ENCODE results near the gene YPEL2. TPM values are rescaled to one million over a fixed set of nuclear protein-coding genes. Genes with fewer than 3 reads are reported as not detected.

The YPEL2 gene
- total and polyA plus RNA-seq, 2 donors (not counting 3 experiments of a cell fraction or from before 2014, with no cell fraction given) = 36.5 to 66.8 TPM

- dilution Hi-C loops (cut with MboI; ENCODE audit: extremely low pct_ligation_motif_present, low sequenced_read_pairs) (loop anchor here (25.0 kb wide), 1 partner anchor 96 kb away; the partner anchor contains the start of gene YPEL2), intact Hi-C loops (cut with micrococcal nuclease) (no loop called here)
- Histone ChIP-seq H3K27ac (ENCODE audit: insufficient read depth, low read depth, low read length) (no peak overlapping the region), H3K4me1 (ENCODE audit: control insufficient read depth, extremely low read depth, insufficient read depth, low read length) (peaks cover 44% of the 10 kb centered on the region), H3K79me2 (ENCODE audit: control insufficient read depth, insufficient read depth, low read length) (no peaks in the 10 kb centered on the region), H3K4me2 (ENCODE audit: insufficient read depth, low read length) (no peak overlapping the region), H3K9me1 (replicated peaks; ENCODE audit: control insufficient read depth, extremely low read depth, insufficient read depth, low read length) (no peaks in the 10 kb centered on the region), H3K9me3 (replicated peaks; ENCODE audit: control insufficient read depth, insufficient read depth, low read length) (no peaks in the 10 kb centered on the region), H3K36me3 (ENCODE audit: control insufficient read depth in 2 of 2, extremely low read depth in 1 of 2, insufficient read depth in 2 of 2, low read length in 2 of 2) (no peaks in the 10 kb centered on the region), H2AFZ (ENCODE audit: low read depth, low read length) (no peak overlapping the region), H3K9ac (replicated peaks; ENCODE audit: extremely low read depth, insufficient read depth, low read length) (no peak overlapping the region), H3K27me3 (ENCODE audit: control insufficient read depth in 2 of 2, insufficient read depth in 2 of 2, low read length in 2 of 2) (no peaks in the 10 kb centered on the region), H3K4me3 (replicated peaks in 1 of 3; ENCODE audit: insufficient read depth in 1 of 3, low read depth in 1 of 3, low read length in 3 of 3) (no peak overlapping the region), H4K20me1 (replicated peaks; ENCODE audit: control insufficient read depth, extremely low read depth, insufficient read depth, low read length) (no peaks in the 10 kb centered on the region)
- POLR2A ChIA-PET = interaction anchor here (0.7 kb wide), 1 partner anchor 724 kb away, joined by 3 read pairs; no protein-coding TSS in a partner anchor
- no TSS peak for BruUV-seq (replicated peaks)
- DNase-seq (ENCODE audit: low read depth, low spot score) = no peak
- no peak for FAIRE-seq
- TF ChIP-seq FOS (IDR thresholded peaks at IDR 0.05; ENCODE audit: borderline replicate concordance, insufficient read depth, low read length) (no peak), GATA2 (IDR thresholded peaks at IDR 0.05; ENCODE audit: insufficient read depth, insufficient read length, low read depth, low read length) (no peak), POLR2A (IDR thresholded peaks at IDR 0.05; ENCODE audit: low read depth, low read length) (no peak), MAX (IDR thresholded peaks at IDR 0.05; ENCODE audit: insufficient read depth, insufficient read length) (no peak)
- CTCF ChIA-PET = interaction anchor here (1.1 to 10.1 kb wide), 4 partner anchors 8 to 123 kb away, joined by 3 to 96 read pairs (median 6); no protein-coding TSS in a partner anchor
Measured at GRCh38 chr17:59433586-59433985, 102.1 kb downstream of the YPEL2 start.

- CTCF ChIA-PET = interaction anchor here (0.6 to 10.1 kb wide), 5 partner anchors 9 to 105 kb away, joined by 3 to 96 read pairs (median 4); no protein-coding TSS in a partner anchor
- dilution Hi-C loops (cut with MboI; ENCODE audit: extremely low pct_ligation_motif_present, low sequenced_read_pairs) = loop anchor here (25.0 kb wide), 1 partner anchor 97 kb away; the partner anchor contains the start of gene YPEL2
- POLR2A ChIA-PET = interaction anchor here (0.7 kb wide), 1 partner anchor 723 kb away, joined by 3 read pairs; no protein-coding TSS in a partner anchor
Measured at GRCh38 chr17:59434429-59434828, 103.0 kb downstream of the YPEL2 start.

More at GRCh38 chr17:59434429-59434828, 103.0 kb downstream of the YPEL2 start:
- H3K4me1 ChIP-seq (ENCODE audit: control insufficient read depth, extremely low read depth, insufficient read depth, low read length) = peaks cover 43% of the 10 kb centered on the region
- no TSS peak for BruUV-seq (replicated peaks)
- no peaks in the 10 kb centered on the region for H3K9me1 ChIP-seq (replicated peaks; ENCODE audit: control insufficient read depth, extremely low read depth, insufficient read depth, low read length)
- H3K79me2 ChIP-seq (ENCODE audit: control insufficient read depth, insufficient read depth, low read length) = no peaks in the 10 kb centered on the region
- H4K20me1 ChIP-seq (replicated peaks; ENCODE audit: control insufficient read depth, extremely low read depth, insufficient read depth, low read length) = no peaks in the 10 kb centered on the region
- no peak overlapping the region for H3K4me3 ChIP-seq (replicated peaks in 1 of 3; ENCODE audit: insufficient read depth in 1 of 3, low read depth in 1 of 3, low read length in 3 of 3)
- H3K27me3 ChIP-seq (ENCODE audit: control insufficient read depth in 2 of 2, insufficient read depth in 2 of 2, low read length in 2 of 2) = no peaks in the 10 kb centered on the region
- intact Hi-C loops (cut with micrococcal nuclease) = no loop called here
- DNase-seq (ENCODE audit: low read depth, low spot score) (no peak), FAIRE-seq (no peak)
- H3K36me3 ChIP-seq (ENCODE audit: control insufficient read depth in 2 of 2, extremely low read depth in 1 of 2, insufficient read depth in 2 of 2, low read length in 2 of 2) = no peaks in the 10 kb centered on the region
- no peaks in the 10 kb centered on the region for H3K9me3 ChIP-seq (replicated peaks; ENCODE audit: control insufficient read depth, insufficient read depth, low read length)
- H2AFZ ChIP-seq (ENCODE audit: low read depth, low read length) = no peak overlapping the region
- H3K4me2 ChIP-seq (ENCODE audit: insufficient read depth, low read length) = no peak overlapping the region
- TF ChIP-seq CTCF (IDR thresholded peaks at IDR 0.05; ENCODE audit: extremely low read depth in 1 of 2, insufficient read depth in 1 of 2, low read depth in 1 of 2, low read length in 2 of 2) (no peak), EZH2 (IDR thresholded peaks at IDR 0.05; ENCODE audit: borderline replicate concordance, low read depth, low read length, severe bottlenecking) (no peak), POLR2A (IDR thresholded peaks at IDR 0.05; ENCODE audit: low read depth, low read length) (no peak), MAX (IDR thresholded peaks at IDR 0.05; ENCODE audit: insufficient read depth, insufficient read length) (no peak), MYC (IDR thresholded peaks at IDR 0.05; ENCODE audit: low read depth, low read length) (no peak)
- no peak overlapping the region for H3K27ac ChIP-seq (ENCODE audit: insufficient read depth, low read depth, low read length)
- H3K9ac ChIP-seq (replicated peaks; ENCODE audit: extremely low read depth, insufficient read depth, low read length) = no peak overlapping the region
